Tongue (tissue), 2 donors: Measurements from ENCODE around the gene COL5A3. TPM values are rescaled to one million over a fixed set of nuclear protein-coding genes. Genes with fewer than 3 reads are reported as not detected.

ENCODE experiments used
- small RNA-seq: library from RNA; depleted of rRNA; stranded (forward); fragments of <200 nt; gene quantifications from one replicate; pipeline ENCODE3, GENCODE V24; 2014; ENCODE audit warnings: low replicate concordance
- total RNA-seq: library from RNA; depleted of rRNA; stranded (reverse); fragments of >200 nt; gene quantifications from one replicate; pipeline ENCODE4 v1.2.3, GENCODE V29; 2014

The COL5A3 gene
- total RNA-seq, 1 donor from 2014 or later: 89.1 TPM

Small RNAs within 50 kb of the gene (small RNA-seq; reads per million reads assigned to genes)
- not detected for gene MIR5589

Other genes with a start within 250 kb of the COL5A3 start
- 18.3 TPM for gene ZNF846, start 241.8 kb downstream of the COL5A3 start, total RNA-seq
- 16.3 TPM for gene FBXL12, start 191.4 kb downstream of the COL5A3 start, total RNA-seq
- 139 TPM for gene UBL5, start 182.6 kb downstream of the COL5A3 start, total RNA-seq
- 71.6 TPM for gene PIN1, start 175.2 kb downstream of the COL5A3 start, total RNA-seq
- 22.9 TPM for gene OLFM2, start 74.0 kb downstream of the COL5A3 start, total RNA-seq
- not detected for gene RDH8, start 3.0 kb upstream of the COL5A3 start, total RNA-seq
- gene SHFL, start 75.8 kb upstream of the COL5A3 start, total RNA-seq: 15.7 TPM
- 7.8 TPM for gene ANGPTL6, start 92.2 kb upstream of the COL5A3 start, total RNA-seq
- 21.7 TPM for gene PPAN, start 95.9 kb upstream of the COL5A3 start, total RNA-seq
- gene P2RY11, start 101.2 kb upstream of the COL5A3 start, total RNA-seq: 2.1 TPM
- 239 TPM for gene EIF3G, start 109.4 kb upstream of the COL5A3 start, total RNA-seq
- 42.3 TPM for gene DNMT1, start 184.4 kb upstream of the COL5A3 start, total RNA-seq
- gene S1PR2, start 220.8 kb upstream of the COL5A3 start, total RNA-seq: 10.8 TPM
- gene MRPL4, start 241.7 kb upstream of the COL5A3 start, total RNA-seq: 26.4 TPM